Panc1 (cell line): Measurements from ENCODE around the gene IGFALS. TPM values are rescaled to one million over a fixed set of nuclear protein-coding genes. Genes with fewer than 3 reads are reported as not detected.

Experiments used
- ATAC-seq: fragments of 200-7000 bp; cut with Tn5 transposase; 2 replicates; pipeline ENCODE4 v1.9.1; 2020; ENCODE audit warnings: mild to moderate bottlenecking, moderate library complexity
- Bru-seq: library from RNA; stranded (reverse); fragments of 400-500 nt; gene quantifications from one replicate; lab custom pipeline; 2021; lab: Mats Ljungman, UMichigan
- BruChase-seq, 2 experiments: library from RNA; stranded (reverse); fragments of 400-500 nt; gene quantifications; one replicate each; lab custom pipeline; 2021; lab: Mats Ljungman, UMichigan
- BruUV-seq: library from RNA; stranded (reverse); fragments of 400-500 nt; replicated peaks from 2 replicates; lab custom pipeline; 2021; lab: Mats Ljungman, UMichigan
- CTCF ChIA-PET: fragments of 300-600 bp; sonication (Branson Sonifier 250); formaldehyde crosslinking; loops from one replicate; lab custom pipeline; 2022; ENCODE audit warnings: antibody characterized with exemption; lab: Charles Lee
- POLR2A ChIA-PET: fragments of 300-600 bp; sonication (Branson Sonifier 250); formaldehyde crosslinking; loops from one replicate; lab custom pipeline; 2022; ENCODE audit warnings: antibody characterized with exemption; lab: Charles Lee
- DNase-seq: peaks from one replicate; pipeline ENCODE4 v3.0.0-alpha.2; 2010; ENCODE audit warnings: low read depth, low spot score
- H3K27ac ChIP-seq: 2 replicates; pipeline ENCODE4 v1.5.1; 2011; ENCODE audit warnings: mild to moderate bottlenecking, low read length, inconsistent platforms
- H3K27me3 ChIP-seq: fragments of 200-500 bp; sonication (Bioruptor generic); 2 replicates; pipeline ENCODE4 v1.6.0; 2014; ENCODE audit warnings: low read length, inconsistent platforms; ENCODE audit not compliant: control insufficient read depth, insufficient read depth
- H3K36me3 ChIP-seq: fragments of 200-500 bp; sonication (Bioruptor generic); 2 replicates; pipeline ENCODE4 v1.5.1; 2014; ENCODE audit warnings: inconsistent platforms, mild to moderate bottlenecking, low read length, moderate library complexity; ENCODE audit not compliant: control insufficient read depth, insufficient read depth
- H3K4me1 ChIP-seq: 2 replicates; pipeline ENCODE4 v1.5.1; 2011; ENCODE audit warnings: inconsistent platforms, mild to moderate bottlenecking, low read length, moderate library complexity; ENCODE audit not compliant: control insufficient read depth, insufficient read depth
- H3K4me3 ChIP-seq, 2 experiments: 2 replicates each; pipeline ENCODE4 v1.5.1; 2011 to 2012; ENCODE audit warnings: low read depth in 2 of 2, low read length in 2 of 2, mild to moderate bottlenecking in 2 of 2, inconsistent platforms in 1 of 2, moderate library complexity in 1 of 2
- H3K9me3 ChIP-seq: fragments of 200-500 bp; sonication (Bioruptor generic); 2 replicates; pipeline ENCODE4 v1.5.1; 2014; ENCODE audit warnings: low read depth, mild to moderate bottlenecking, inconsistent platforms, low read length, moderate library complexity; ENCODE audit not compliant: control insufficient read depth, insufficient read depth
- POLR2AphosphoS5 ChIP-seq: IDR thresholded peaks from 2 replicates; pipeline ENCODE4 v1.6.1; 2012; ENCODE audit warnings: mild to moderate bottlenecking, low read depth, low read length, moderate library complexity
- SIN3A ChIP-seq: IDR thresholded peaks from 2 replicates; pipeline ENCODE4 v1.6.1; 2012; ENCODE audit warnings: low read depth, mild to moderate bottlenecking, low read length, moderate library complexity, borderline replicate concordance; ENCODE audit not compliant: insufficient read depth
- TCF7L2 ChIP-seq: IDR thresholded peaks from 2 replicates; pipeline ENCODE4 v1.6.1; 2011; ENCODE audit warnings: mild to moderate bottlenecking, low read depth, low read length, inconsistent platforms
- in situ Hi-C: cut with HindIII; loops from 2 replicates; pipeline ENCODE4 v1.10.0; 2016; ENCODE audit warnings: low sequenced_read_pairs, low pct_unique_long_range_greater_than_20kb
- intact Hi-C: fragments of 100-400 bp; cut with micrococcal nuclease; formaldehyde crosslinking; loops from one replicate; pipeline ENCODE4 v1.10.0; 2022; ENCODE audit not compliant: unreplicated experiment
- long read RNA-seq: library from polyadenylated mRNA; unstranded; transcript quantifications from one replicate; pipeline ENCODE4 v2.0.0, GENCODE V29; 2021; ENCODE audit not compliant: unreplicated experiment
- polyA plus RNA-seq: library from polyadenylated mRNA; unstranded; fragments of >200 nt; gene quantifications from one replicate; pipeline ENCODE4 v1.2.1, GENCODE V29; 2012; ENCODE audit warnings: missing spikeins; ENCODE audit not compliant: insufficient read length
- total RNA-seq: library from RNA; stranded (reverse); gene quantifications from one replicate; pipeline ENCODE4 v1.2.1, GENCODE V29; 2021; ENCODE audit not compliant: unreplicated experiment
- TF ChIP-seq, protein P1 (sequence below): fragments of 450-650 bp; IDR thresholded peaks from 2 replicates; pipeline ENCODE4 v1.5.1; 2017; ENCODE audit warnings: mild to moderate bottlenecking
- TF ChIP-seq, protein P2 (sequence below), 2 experiments: IDR thresholded peaks; 2 replicates each; pipeline ENCODE4 v1.6.1; 2011 to 2012; ENCODE audit warnings: low read depth in 2 of 2, control low read depth in 1 of 2, low read length in 1 of 2, mild to moderate bottlenecking in 1 of 2, moderate library complexity in 1 of 2; ENCODE audit not compliant: insufficient read depth in 1 of 2

The IGFALS gene
- total RNA-seq (0.10 TPM), Bru-seq, nascent RNA (percentile 12 among the genes with signal in this experiment), BruChase-seq, experiment 1, labeled RNA remaining after a 2-hour chase (percentile 20 among the genes with signal in this experiment), BruChase-seq, experiment 2, labeled RNA remaining after a 6-hour chase (percentile 18 among the genes with signal in this experiment)
- 0.25 TPM for polyA plus RNA-seq
- long read RNA-seq, result 0 reads

DNA sequence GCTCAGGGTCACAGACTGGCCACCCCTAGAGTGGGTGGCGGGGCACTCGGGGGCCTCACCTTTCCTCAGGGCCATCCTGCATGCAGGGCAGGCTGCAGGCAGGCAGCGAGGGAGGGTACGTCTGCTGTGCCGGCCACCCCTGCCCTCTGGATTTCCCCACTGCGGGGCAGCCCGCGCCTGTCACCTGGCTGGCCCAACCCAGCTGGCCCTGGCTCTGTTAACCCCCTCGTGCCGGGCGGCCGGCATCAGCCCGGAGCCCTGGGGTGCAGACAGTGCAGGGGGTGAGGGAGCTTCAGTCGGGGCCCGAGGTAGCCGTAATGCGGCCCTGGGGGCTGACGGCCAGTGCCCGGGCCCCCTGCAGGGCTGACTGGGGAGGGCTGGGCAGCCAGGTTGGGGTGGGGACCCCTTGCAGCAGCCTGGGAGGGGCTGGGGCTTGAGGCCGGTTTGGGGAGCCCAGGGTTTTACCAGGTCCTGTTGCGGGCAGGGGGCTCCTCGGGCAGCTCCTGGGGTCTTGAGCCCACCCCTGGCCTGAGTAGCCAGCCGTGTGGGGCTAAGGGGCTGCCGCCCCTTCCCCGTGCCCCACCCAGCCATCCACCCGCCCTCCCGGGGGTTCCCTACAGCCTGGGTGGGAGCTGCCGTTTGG is at the start of gene IGFALS:
Gene IGFALS (minus strand): TSS at position 128 of the 643 bp plus-strand sequence. CDS start 53 bp downstream, at position 75.
- Histone ChIP-seq H3K36me3 (no peaks in the 10 kb centered on the region), H3K4me3 (no peak within 1 kb of the TSS), H3K27me3 (no peaks in the 10 kb centered on the region), H3K27ac (no peak within 1 kb of the TSS), H3K4me1 (peaks cover 3% of the 10 kb centered on the region; the same call in 1 of the 2 replicates), H3K9me3 (no peaks in the 10 kb centered on the region; the same call in 1 of the 2 replicates)
- no peak for ATAC-seq
- in situ Hi-C loops, result no loop called here
- intact Hi-C loops, result no loop called here
- POLR2A ChIA-PET, result no interaction called here
- no peak for DNase-seq
- CTCF ChIA-PET, result interaction anchor here (0.6 kb wide), 1 partner anchor 54 kb away, joined by 5 read pairs; no protein-coding TSS in a partner anchor
- TF ChIP-seq POLR2AphosphoS5 (no peak), SIN3A (no peak), TCF7L2 (no peak)
- TF ChIP-seq, protein P1, sequence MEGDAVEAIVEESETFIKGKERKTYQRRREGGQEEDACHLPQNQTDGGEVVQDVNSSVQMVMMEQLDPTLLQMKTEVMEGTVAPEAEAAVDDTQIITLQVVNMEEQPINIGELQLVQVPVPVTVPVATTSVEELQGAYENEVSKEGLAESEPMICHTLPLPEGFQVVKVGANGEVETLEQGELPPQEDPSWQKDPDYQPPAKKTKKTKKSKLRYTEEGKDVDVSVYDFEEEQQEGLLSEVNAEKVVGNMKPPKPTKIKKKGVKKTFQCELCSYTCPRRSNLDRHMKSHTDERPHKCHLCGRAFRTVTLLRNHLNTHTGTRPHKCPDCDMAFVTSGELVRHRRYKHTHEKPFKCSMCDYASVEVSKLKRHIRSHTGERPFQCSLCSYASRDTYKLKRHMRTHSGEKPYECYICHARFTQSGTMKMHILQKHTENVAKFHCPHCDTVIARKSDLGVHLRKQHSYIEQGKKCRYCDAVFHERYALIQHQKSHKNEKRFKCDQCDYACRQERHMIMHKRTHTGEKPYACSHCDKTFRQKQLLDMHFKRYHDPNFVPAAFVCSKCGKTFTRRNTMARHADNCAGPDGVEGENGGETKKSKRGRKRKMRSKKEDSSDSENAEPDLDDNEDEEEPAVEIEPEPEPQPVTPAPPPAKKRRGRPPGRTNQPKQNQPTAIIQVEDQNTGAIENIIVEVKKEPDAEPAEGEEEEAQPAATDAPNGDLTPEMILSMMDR, result no peak
- TF ChIP-seq, protein P2, sequence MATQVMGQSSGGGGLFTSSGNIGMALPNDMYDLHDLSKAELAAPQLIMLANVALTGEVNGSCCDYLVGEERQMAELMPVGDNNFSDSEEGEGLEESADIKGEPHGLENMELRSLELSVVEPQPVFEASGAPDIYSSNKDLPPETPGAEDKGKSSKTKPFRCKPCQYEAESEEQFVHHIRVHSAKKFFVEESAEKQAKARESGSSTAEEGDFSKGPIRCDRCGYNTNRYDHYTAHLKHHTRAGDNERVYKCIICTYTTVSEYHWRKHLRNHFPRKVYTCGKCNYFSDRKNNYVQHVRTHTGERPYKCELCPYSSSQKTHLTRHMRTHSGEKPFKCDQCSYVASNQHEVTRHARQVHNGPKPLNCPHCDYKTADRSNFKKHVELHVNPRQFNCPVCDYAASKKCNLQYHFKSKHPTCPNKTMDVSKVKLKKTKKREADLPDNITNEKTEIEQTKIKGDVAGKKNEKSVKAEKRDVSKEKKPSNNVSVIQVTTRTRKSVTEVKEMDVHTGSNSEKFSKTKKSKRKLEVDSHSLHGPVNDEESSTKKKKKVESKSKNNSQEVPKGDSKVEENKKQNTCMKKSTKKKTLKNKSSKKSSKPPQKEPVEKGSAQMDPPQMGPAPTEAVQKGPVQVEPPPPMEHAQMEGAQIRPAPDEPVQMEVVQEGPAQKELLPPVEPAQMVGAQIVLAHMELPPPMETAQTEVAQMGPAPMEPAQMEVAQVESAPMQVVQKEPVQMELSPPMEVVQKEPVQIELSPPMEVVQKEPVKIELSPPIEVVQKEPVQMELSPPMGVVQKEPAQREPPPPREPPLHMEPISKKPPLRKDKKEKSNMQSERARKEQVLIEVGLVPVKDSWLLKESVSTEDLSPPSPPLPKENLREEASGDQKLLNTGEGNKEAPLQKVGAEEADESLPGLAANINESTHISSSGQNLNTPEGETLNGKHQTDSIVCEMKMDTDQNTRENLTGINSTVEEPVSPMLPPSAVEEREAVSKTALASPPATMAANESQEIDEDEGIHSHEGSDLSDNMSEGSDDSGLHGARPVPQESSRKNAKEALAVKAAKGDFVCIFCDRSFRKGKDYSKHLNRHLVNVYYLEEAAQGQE (IDR thresholded peaks at IDR 0.05; ENCODE audit: insufficient read depth in 1 of 2, low read depth in 2 of 2, low read length in 1 of 2), result no peak
- no TSS peak for BruUV-seq

GRCh38 chr16:1839554-1839953 is 46.0 kb upstream of the IGFALS start:
- H3K9me3 ChIP-seq, result no peaks in the 10 kb centered on the region
- DNase-seq (no peak), ATAC-seq (peak; percentile 79)
- no peak overlapping the region for H3K4me3 ChIP-seq
- H3K27me3 ChIP-seq, result no peaks in the 10 kb centered on the region
- no peak for TF ChIP-seq POLR2AphosphoS5
- no peak for TF ChIP-seq TCF7L2
- TF ChIP-seq, protein P2 (IDR thresholded peaks at IDR 0.05; ENCODE audit: insufficient read depth in 1 of 2, low read depth in 2 of 2, low read length in 1 of 2), result no peak
- TF ChIP-seq, protein P1, result no peak
- TF ChIP-seq SIN3A, result no peak
- in situ Hi-C loops, result no loop called here
- peak overlapping the region; percentile 20; the same call in 1 of the 2 replicates for H3K27ac ChIP-seq
- peaks cover 9% of the 10 kb centered on the region for H3K4me1 ChIP-seq
- BruUV-seq, result no TSS peak
- intact Hi-C loops, result no loop called here
- POLR2A ChIA-PET, result no interaction called here
- CTCF ChIA-PET, result interaction anchor here (0.6 kb wide), 1 partner anchor 18 kb away, joined by 6 read pairs; no protein-coding TSS in a partner anchor
- no peaks in the 10 kb centered on the region for H3K36me3 ChIP-seq
